A549 treated with CpdA at 1 μM for 4 hours (cell line): ENCODE results near the gene SNX25. TPM values are rescaled to one million over a fixed set of nuclear protein-coding genes. Genes with fewer than 3 reads are reported as not detected.

Source experiments
- total RNA-seq: library from RNA; stranded (reverse); fragments of 200-300 nt; extraction: Qiagen RNA extraction; gene quantifications from 5 replicates; pipeline ENCODE4 v1.2.3, GENCODE V29; 2022; ENCODE audit warnings: low read depth

SNX25 gene
- total RNA-seq, result 7.3 to 9.8 TPM (median 9.5 TPM) in 5 replicates

DNA sequence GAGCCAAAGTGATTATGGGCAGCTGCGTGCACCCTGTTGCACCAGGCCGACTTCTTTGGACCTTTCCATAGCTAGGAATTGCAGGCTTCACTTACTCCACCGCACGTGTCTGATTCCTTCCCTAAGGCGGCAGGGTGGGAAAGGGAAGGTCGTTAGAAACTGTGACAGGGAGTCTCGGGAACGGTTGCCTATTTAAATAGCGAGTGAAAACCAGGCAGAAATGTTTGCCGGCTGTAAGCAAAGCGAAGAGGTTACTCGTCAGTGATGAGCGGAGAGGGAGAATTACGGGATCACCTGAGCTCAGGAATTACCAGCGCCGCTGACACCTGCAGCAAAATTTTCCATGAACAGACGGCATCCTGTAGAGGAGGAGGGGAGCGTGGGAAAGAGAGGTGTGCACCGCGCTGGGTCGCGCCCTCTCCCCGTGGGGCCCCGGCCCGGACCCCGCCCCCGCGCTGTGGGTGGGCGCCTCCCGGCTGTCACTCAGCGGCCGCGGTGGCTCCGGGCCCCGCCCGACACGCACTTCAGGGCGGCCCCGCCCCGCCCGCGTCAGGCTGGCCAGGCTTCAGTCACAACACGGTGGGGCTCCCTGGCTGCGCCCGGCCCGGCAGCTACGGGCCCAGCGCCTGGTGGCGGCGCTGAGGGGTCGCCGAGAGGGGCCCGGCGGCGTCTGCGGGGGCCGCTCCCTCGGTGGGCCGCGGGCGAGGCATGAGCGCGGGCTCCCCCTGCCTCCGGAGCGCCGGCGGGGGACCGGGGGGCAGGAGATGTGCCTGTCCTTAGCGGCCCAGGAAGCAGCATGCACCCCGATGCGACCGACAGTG lies at the start of gene SNX25:
Gene SNX25 (plus strand): TSS at position 568 of the 821 bp plus-strand sequence. CDS start 229 bp downstream, at position 797.

DNA sequence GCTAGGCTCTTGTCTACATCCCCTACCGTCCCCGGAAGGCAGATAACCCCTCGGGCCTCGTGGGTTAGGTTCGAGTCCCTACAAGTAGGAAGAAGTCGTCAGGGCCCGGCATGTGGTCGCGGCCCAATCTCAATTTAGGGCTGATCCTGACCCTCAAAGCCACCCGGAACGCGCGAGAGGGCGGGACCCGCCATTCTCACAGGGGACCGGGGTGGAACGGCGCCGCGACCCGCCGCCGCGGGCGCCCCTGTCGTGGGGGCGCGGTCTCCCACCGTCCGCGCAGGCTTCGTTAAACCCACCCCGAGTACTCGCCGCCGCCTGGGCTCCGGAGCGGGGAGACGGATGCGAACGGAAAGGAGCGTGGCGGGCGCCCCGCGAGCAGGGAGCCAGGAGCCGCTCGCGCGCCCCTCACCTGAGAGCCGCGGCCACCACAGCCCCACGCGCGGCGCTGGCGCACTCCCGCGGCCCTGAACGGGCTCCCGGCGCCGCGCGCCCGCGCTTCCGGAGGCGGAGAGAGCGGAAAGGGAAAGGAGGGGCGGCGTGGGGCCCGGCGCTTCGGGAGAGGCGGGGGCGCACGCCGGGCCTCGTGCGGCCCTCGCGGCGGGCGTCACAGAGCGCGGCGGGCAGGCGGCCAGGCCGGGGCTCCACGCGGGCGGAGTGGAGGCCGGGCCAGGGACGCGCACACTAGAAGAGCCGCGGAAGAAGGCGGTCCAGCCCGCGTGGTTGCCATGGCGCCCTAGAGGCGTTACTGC lies 5.7 kb upstream of the SNX25 start, which contains the start of gene CFAP97:
Gene CFAP97 (minus strand): TSS at position 515 of the 752 bp plus-strand sequence. CDS start 12,804 bp downstream, outside the sequence.

DNA sequence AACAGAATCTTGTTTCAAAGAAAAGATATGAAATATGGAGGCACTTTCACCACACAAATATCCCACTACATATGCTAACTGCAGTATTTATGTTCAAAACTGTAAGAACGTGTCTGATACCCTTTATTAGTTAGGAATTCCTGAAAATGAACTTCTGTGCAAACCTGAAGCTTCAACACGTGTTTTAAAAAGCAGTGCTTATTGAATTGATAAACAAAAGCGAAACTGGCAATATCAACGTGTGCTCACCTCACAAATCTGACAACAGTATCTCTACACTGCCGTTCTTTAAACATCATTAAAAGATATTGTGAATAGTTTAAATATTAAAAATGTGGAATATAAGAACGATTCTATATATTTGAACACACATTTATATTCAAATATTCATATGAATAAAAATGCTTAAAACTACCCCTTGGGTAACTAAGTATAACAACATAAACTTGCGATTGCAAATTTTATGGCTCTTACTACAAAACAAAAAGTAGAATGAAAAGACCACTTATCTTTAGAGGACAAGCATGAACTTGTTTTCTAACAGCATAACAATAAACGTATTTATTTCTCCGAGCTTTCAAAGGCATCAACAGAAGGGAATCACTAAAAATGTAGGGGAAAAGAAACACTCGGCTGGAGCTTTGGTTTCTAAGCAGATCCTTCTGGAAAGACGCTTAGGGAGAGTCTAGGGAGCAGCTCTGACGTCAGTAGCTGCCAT lies 186.0 kb downstream of the SNX25 start, which contains the start of gene LRP2BP:
Gene LRP2BP (minus strand): TSS at position 687 of the 718 bp plus-strand sequence. CDS start 17,738 bp downstream, outside the sequence.

GRCh38 chr4:185396724-185397385 lies 187.5 kb downstream of the SNX25 start, which contains the start of gene ANKRD37:
Gene ANKRD37 (plus strand): TSS chr4:185396841. CDS start chr4:185396924, 83 bp downstream.

Other genes with a start within 250 kb of the SNX25 start
- gene HELT, start 191.1 kb upstream of the SNX25 start, total RNA-seq, result 0.17 TPM in 1 of 5 replicates, not detected in the others
- gene SLC25A4, start 66.3 kb upstream of the SNX25 start, total RNA-seq, result 11.8 to 14.7 TPM (median 14.5 TPM) in 5 replicates
- gene CFAP97, start 5.6 kb upstream of the SNX25 start, total RNA-seq, result 9.6 to 14.7 TPM (median 12.2 TPM) in 5 replicates
- 0.08 to 0.21 TPM (median 0.14 TPM) in 5 replicates for gene LRP2BP, start 186.3 kb downstream of the SNX25 start, total RNA-seq
- gene ANKRD37, start 187.2 kb downstream of the SNX25 start, total RNA-seq, result 1.4 to 4.6 TPM (median 3.4 TPM) in 5 replicates
- 13.0 to 15.6 TPM (median 14.6 TPM) in 5 replicates for gene UFSP2, start 216.4 kb downstream of the SNX25 start, total RNA-seq